Measurements from ENCODE around the gene NEDD9. TPM values are rescaled to one million over a fixed set of nuclear protein-coding genes. Genes with fewer than 3 reads are reported as not detected.

The NEDD9 gene
- total and polyA plus RNA-seq, 2 of the 13 experiments (the other 11 are each of a cell fraction or from before 2014, with no cell fraction given), result 27.1 to 389 TPM

DNA sequence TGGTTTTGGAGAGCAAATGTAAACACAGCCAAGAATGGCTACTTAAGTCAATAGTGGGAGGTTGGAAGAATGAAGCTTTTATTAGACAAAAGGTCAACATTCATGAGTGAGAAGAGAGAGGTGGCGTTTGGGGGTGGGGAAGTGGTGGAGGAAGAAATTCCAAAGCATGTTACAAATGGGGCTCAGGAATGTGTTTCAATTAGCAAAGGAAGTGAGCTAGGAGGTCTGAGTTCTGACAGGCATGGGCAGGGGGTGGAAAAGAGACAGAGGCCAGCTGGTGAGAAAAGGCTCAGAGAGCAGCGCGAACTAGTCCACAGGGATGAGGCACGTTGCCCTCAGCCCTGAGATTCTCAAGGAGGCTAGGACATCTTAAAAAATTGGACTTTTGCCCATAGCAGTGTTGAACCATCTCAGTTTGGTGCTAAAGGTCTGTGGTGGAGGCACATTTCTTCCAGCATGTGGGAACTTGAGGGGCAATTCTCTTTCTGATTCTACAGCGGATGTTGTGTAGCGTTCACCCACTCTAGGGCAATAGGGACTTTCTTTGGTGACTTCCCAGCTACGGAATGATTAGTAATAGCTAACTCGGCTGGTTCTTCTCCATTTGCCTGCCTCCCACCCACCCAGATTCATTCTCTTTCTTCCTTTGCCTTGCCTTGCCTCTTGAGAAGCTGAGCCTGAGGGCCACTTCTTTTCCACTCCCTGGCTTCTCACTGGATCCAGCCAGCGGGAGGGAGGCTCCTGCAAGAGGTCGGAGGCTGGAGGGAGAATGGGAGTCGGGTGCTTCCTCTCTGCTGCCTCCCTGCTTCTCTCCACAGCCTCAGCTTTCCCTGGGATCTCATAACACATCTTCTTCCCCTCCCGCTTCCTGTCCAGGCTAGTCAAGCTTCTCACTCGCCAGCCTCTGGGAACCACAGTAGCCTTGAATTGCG, 45.1 kb upstream of the NEDD9 start (continued):
- TF ChIP-seq ZBTB38 (CRISPR knock-in tag; IDR thresholded peaks at IDR 0.05), result peak; percentile 66; the same call in 1 of the 2 replicates
- TF ChIP-seq, protein P1, sequence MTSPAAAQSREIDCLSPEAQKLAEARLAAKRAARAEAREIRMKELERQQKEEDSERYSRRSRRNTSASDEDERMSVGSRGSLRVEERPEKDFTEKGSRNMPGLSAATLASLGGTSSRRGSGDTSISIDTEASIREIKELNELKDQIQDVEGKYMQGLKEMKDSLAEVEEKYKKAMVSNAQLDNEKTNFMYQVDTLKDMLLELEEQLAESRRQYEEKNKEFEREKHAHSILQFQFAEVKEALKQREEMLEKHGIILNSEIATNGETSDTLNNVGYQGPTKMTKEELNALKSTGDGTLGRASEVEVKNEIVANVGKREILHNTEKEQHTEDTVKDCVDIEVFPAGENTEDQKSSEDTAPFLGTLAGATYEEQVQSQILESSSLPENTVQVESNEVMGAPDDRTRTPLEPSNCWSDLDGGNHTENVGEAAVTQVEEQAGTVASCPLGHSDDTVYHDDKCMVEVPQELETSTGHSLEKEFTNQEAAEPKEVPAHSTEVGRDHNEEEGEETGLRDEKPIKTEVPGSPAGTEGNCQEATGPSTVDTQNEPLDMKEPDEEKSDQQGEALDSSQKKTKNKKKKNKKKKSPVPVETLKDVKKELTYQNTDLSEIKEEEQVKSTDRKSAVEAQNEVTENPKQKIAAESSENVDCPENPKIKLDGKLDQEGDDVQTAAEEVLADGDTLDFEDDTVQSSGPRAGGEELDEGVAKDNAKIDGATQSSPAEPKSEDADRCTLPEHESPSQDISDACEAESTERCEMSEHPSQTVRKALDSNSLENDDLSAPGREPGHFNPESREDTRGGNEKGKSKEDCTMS (CRISPR knock-in tag; conservative IDR thresholded peaks at IDR 0.05), result no peak
- no peak for TF ChIP-seq ZNF720 (CRISPR knock-in tag; IDR thresholded peaks at IDR 0.05)
- no peak for TF ChIP-seq TSC22D2 (CRISPR knock-in tag; IDR thresholded peaks at IDR 0.05; ENCODE audit: borderline replicate concordance)
- no peak for TF ChIP-seq ZNF17 (CRISPR knock-in tag; IDR thresholded peaks at IDR 0.05)
- TF ChIP-seq RFXANK (CRISPR knock-in tag; IDR thresholded peaks at IDR 0.05), result 0 out of 2 replicates have a peak, but pooled peaks have one; percentile 26
- peak; percentile 13; the same call in 1 of the 2 replicates for TF ChIP-seq HNF4G (IDR thresholded peaks at IDR 0.05; ENCODE audit: borderline replicate concordance, low read depth, low read length)
- TF ChIP-seq HNF4G (CRISPR knock-in tag; IDR thresholded peaks at IDR 0.05; ENCODE audit: borderline replicate concordance, low read depth), result no peak
- TF ChIP-seq, protein P2, sequence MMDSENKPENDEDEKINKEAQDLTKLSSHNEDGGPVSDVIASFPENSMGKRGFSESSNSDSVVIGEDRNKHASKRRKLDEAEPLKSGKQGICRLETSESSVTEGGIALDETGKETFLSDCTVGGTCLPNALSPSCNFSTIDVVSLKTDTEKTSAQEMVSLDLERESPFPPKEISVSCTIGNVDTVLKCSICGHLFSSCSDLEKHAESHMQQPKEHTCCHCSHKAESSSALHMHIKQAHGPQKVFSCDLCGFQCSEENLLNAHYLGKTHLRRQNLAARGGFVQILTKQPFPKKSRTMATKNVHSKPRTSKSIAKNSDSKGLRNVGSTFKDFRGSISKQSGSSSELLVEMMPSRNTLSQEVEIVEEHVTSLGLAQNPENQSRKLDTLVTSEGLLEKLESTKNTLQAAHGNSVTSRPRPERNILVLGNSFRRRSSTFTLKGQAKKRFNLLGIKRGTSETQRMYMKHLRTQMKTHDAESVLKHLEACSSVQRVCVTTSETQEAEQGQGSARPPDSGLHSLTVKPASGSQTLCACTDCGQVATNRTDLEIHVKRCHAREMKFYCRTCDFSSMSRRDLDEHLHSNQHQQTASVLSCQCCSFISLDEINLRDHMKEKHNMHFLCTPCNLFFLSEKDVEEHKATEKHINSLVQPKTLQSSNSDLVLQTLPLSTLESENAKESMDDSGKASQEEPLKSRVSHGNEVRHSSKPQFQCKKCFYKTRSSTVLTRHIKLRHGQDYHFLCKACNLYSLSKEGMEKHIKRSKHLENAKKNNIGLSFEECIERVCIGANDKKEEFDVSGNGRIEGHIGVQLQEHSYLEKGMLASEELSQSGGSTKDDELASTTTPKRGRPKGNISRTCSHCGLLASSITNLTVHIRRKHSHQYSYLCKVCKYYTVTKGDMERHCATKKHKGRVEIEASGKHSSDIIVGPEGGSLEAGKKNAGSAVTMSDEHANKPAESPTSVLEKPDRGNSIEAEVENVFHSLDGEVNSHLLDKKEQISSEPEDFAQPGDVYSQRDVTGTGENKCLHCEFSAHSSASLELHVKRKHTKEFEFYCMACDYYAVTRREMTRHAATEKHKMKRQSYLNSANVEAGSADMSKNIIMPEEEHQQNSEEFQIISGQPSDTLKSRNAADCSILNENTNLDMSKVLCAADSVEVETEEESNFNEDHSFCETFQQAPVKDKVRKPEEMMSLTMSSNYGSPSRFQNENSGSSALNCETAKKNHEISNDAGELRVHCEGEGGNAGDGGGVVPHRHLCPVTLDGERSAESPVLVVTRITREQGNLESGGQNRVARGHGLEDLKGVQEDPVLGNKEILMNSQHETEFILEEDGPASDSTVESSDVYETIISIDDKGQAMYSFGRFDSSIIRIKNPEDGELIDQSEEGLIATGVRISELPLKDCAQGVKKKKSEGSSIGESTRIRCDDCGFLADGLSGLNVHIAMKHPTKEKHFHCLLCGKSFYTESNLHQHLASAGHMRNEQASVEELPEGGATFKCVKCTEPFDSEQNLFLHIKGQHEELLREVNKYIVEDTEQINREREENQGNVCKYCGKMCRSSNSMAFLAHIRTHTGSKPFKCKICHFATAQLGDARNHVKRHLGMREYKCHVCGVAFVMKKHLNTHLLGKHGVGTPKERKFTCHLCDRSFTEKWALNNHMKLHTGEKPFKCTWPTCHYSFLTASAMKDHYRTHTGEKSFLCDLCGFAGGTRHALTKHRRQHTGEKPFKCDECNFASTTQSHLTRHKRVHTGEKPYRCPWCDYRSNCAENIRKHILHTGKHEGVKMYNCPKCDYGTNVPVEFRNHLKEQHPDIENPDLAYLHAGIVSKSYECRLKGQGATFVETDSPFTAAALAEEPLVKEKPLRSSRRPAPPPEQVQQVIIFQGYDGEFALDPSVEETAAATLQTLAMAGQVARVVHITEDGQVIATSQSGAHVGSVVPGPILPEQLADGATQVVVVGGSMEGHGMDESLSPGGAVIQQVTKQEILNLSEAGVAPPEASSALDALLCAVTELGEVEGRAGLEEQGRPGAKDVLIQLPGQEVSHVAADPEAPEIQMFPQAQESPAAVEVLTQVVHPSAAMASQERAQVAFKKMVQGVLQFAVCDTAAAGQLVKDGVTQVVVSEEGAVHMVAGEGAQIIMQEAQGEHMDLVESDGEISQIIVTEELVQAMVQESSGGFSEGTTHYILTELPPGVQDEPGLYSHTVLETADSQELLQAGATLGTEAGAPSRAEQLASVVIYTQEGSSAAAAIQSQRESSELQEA (CRISPR knock-in tag; IDR thresholded peaks at IDR 0.05; ENCODE audit: not compliant biosample characterization), result no peak
- TF ChIP-seq MTA3 (CRISPR knock-in tag; IDR thresholded peaks at IDR 0.05), result no peak
- TF ChIP-seq, protein P3, sequence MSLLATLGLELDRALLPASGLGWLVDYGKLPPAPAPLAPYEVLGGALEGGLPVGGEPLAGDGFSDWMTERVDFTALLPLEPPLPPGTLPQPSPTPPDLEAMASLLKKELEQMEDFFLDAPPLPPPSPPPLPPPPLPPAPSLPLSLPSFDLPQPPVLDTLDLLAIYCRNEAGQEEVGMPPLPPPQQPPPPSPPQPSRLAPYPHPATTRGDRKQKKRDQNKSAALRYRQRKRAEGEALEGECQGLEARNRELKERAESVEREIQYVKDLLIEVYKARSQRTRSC (CRISPR knock-in tag; IDR thresholded peaks at IDR 0.05; ENCODE audit: low read depth), result no peak
- peak; percentile 49; the same call in 1 of the 2 replicates for TF ChIP-seq NFIC (IDR thresholded peaks at IDR 0.05; ENCODE audit: low read length)
- TF ChIP-seq, protein P4, sequence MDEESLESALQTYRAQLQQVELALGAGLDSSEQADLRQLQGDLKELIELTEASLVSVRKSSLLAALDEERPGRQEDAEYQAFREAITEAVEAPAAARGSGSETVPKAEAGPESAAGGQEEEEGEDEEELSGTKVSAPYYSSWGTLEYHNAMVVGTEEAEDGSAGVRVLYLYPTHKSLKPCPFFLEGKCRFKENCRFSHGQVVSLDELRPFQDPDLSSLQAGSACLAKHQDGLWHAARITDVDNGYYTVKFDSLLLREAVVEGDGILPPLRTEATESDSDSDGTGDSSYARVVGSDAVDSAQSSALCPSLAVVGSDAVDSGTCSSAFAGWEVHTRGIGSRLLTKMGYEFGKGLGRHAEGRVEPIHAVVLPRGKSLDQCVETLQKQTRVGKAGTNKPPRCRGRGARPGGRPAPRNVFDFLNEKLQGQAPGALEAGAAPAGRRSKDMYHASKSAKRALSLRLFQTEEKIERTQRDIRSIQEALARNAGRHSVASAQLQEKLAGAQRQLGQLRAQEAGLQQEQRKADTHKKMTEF (CRISPR knock-in tag; IDR thresholded peaks at IDR 0.05), result 0 out of 2 replicates have a peak, but pooled peaks have one; percentile 25
- 0 out of 2 replicates have a peak, but pooled peaks have one; percentile 44 for TF ChIP-seq KDM3A (CRISPR knock-in tag; IDR thresholded peaks at IDR 0.05; ENCODE audit: low read depth)

Data from HepG2 (cell line).